Chondrocyte (in vitro differentiated cells): Measurements from ENCODE around the gene MKRN3. TPM values are rescaled to one million over a fixed set of nuclear protein-coding genes. Genes with fewer than 3 reads are reported as not detected.

ENCODE experiments used
- DNase-seq: peaks from one replicate; pipeline ENCODE4 v3.0.0; 2021; ENCODE audit warnings: mixed read lengths, low spot score
- H3K27ac Mint-ChIP-seq: one replicate; pipeline ENCODE4 v1.8.0; 2021; ENCODE audit warnings: mild to moderate bottlenecking, moderate library complexity, mixed read lengths; ENCODE audit not compliant: unreplicated experiment
- H3K27me3 Mint-ChIP-seq: 2 replicates; pipeline ENCODE4 v1.8.0; 2021; ENCODE audit warnings: low read depth, mixed read lengths
- H3K36me3 Mint-ChIP-seq: 2 replicates; pipeline ENCODE4 v1.8.0; 2021; ENCODE audit warnings: low read depth, mixed read lengths
- H3K4me1 Mint-ChIP-seq: 2 replicates; pipeline ENCODE4 v1.8.0; 2021; ENCODE audit warnings: low read depth, mild to moderate bottlenecking, mixed read lengths
- H3K4me3 Mint-ChIP-seq: one replicate; pipeline ENCODE4 v1.8.0; 2021; ENCODE audit warnings: mild to moderate bottlenecking, moderate library complexity, mixed read lengths; ENCODE audit not compliant: unreplicated experiment
- H3K9me3 Mint-ChIP-seq: 2 replicates; pipeline ENCODE4 v1.8.0; 2021; ENCODE audit warnings: low read depth, mixed read lengths
- total RNA-seq: library from RNA; stranded (reverse); gene quantifications from 3 replicates; pipeline ENCODE4 v1.2.1, GENCODE V29; 2021
- TF ChIP-seq, protein P1 (sequence below): fragments of 200-600 bp; sonication (generic); IDR thresholded peaks from 2 replicates; pipeline ENCODE4 v1.5.0; 2021; ENCODE audit warnings: antibody characterized with exemption, mild to moderate bottlenecking, moderate library complexity

MKRN3 gene
- total RNA-seq, 1 donor from 2014 or later, result not detected

GRCh38 chr15:23548071-23548470, 17.4 kb upstream of the MKRN3 start:
- H3K27ac Mint-ChIP-seq, result no peak overlapping the region
- peaks cover 12% of the 10 kb centered on the region for H3K9me3 Mint-ChIP-seq
- no peaks in the 10 kb centered on the region for H3K4me1 Mint-ChIP-seq
- H3K27me3 Mint-ChIP-seq, result no peaks in the 10 kb centered on the region
- no peaks in the 10 kb centered on the region for H3K36me3 Mint-ChIP-seq
- TF ChIP-seq, protein P1, sequence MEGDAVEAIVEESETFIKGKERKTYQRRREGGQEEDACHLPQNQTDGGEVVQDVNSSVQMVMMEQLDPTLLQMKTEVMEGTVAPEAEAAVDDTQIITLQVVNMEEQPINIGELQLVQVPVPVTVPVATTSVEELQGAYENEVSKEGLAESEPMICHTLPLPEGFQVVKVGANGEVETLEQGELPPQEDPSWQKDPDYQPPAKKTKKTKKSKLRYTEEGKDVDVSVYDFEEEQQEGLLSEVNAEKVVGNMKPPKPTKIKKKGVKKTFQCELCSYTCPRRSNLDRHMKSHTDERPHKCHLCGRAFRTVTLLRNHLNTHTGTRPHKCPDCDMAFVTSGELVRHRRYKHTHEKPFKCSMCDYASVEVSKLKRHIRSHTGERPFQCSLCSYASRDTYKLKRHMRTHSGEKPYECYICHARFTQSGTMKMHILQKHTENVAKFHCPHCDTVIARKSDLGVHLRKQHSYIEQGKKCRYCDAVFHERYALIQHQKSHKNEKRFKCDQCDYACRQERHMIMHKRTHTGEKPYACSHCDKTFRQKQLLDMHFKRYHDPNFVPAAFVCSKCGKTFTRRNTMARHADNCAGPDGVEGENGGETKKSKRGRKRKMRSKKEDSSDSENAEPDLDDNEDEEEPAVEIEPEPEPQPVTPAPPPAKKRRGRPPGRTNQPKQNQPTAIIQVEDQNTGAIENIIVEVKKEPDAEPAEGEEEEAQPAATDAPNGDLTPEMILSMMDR, result no peak
- DNase-seq, result no peak
- H3K4me3 Mint-ChIP-seq, result no peak overlapping the region

DNA sequence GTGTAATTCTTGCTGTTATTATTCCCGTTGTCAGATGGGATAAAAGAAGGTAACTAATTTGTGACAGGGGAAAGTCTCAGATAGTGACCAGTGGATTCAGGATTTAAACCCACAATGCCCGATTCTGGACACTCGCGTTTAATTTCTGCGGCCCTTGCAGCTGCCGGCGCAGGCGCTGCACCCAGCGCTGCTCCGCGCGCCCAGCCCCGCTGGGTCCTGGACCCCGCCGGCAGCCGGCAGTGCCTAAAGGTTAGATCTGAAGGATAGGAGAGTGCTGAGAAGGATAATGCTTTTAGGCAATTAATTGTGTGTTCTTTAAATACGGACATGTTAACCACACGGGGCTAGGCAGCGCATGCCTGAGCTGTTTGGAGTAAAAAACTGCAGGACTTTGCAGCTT, 3.6 kb upstream of the MKRN3 start:
- peaks cover 3% of the 10 kb centered on the region for H3K9me3 Mint-ChIP-seq
- TF ChIP-seq, protein P1, result no peak
- no peaks in the 10 kb centered on the region for H3K36me3 Mint-ChIP-seq
- H3K4me3 Mint-ChIP-seq, result no peak overlapping the region
- no peak for DNase-seq
- H3K27me3 Mint-ChIP-seq, result no peaks in the 10 kb centered on the region
- H3K4me1 Mint-ChIP-seq, result no peaks in the 10 kb centered on the region
- no peak overlapping the region for H3K27ac Mint-ChIP-seq

- H3K27ac Mint-ChIP-seq, result no peak overlapping the region
- TF ChIP-seq, protein P1, result no peak
- H3K4me1 Mint-ChIP-seq, result no peaks in the 10 kb centered on the region
These were observed 566 bp upstream of the MKRN3 start for GRCh38 chr15:23564821-23565394.

DNA sequence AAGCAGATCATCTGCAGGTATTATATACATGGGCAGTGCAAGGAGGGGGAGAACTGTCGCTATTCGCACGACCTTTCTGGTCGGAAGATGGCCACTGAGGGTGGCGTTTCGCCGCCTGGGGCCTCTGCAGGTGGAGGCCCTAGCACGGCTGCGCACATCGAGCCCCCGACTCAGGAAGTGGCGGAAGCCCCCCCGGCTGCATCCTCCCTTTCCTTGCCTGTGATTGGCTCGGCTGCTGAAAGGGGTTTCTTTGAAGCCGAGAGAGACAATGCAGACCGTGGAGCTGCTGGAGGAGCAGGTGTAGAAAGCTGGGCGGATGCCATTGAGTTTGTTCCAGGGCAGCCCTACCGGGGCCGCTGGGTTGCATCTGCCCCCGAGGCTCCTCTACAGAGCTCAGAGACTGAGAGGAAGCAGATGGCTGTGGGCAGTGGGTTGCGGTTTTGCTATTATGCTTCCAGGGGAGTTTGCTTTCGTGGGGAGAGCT, 639 bp downstream of the MKRN3 start:
- Mint-ChIP-seq H3K4me1 (no peaks in the 10 kb centered on the region), H3K4me3 (no peak overlapping the region), H3K36me3 (no peaks in the 10 kb centered on the region), H3K27ac (no peak overlapping the region), H3K27me3 (no peaks in the 10 kb centered on the region), H3K9me3 (peaks cover 7% of the 10 kb centered on the region)
- TF ChIP-seq, protein P1, result no peak
- DNase-seq, result no peak

More at GRCh38 chr15:23564821-23565394, 566 bp upstream of the MKRN3 start:
- H3K9me3 Mint-ChIP-seq, result peaks cover 7% of the 10 kb centered on the region
- no peaks in the 10 kb centered on the region for H3K36me3 Mint-ChIP-seq
- no peak for DNase-seq
- H3K27me3 Mint-ChIP-seq, result no peaks in the 10 kb centered on the region
- no peak overlapping the region for H3K4me3 Mint-ChIP-seq

DNA sequence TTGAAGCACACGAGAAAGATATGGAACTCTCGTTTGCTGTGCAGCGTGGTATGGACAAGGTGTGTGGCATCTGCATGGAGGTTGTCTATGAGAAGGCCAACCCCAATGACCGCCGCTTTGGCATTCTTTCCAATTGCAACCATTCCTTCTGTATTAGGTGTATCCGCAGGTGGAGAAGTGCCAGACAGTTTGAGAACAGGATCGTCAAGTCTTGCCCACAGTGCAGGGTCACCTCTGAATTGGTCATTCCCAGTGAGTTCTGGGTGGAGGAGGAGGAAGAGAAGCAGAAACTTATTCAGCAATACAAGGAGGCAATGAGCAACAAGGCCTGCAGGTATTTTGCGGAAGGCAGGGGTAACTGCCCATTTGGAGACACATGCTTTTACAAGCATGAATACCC, 1.2 kb downstream of the MKRN3 start:
- DNase-seq, result no peak
- Mint-ChIP-seq H3K9me3 (peaks cover 7% of the 10 kb centered on the region), H3K36me3 (no peaks in the 10 kb centered on the region), H3K4me1 (no peaks in the 10 kb centered on the region), H3K27ac (no peak overlapping the region), H3K27me3 (no peaks in the 10 kb centered on the region), H3K4me3 (no peak overlapping the region)
- TF ChIP-seq, protein P1, result no peak
